Measurements from ENCODE around the gene NAALADL2.
A peak's percentile ranks its signal among the peaks of the same experiment; 100 is the strongest.
"Not testable (repeated sequence)": the region's sequence is repeated elsewhere in the genome, so short reads cannot be mapped to it uniquely, and the experiment has no call there.

Gene NAALADL2

GRCh38 chr3:175046601-175047000 lies 187.5 kb downstream of the NAALADL2 start:
- TF ChIP-seq POLR2A (IDR thresholded peaks at IDR 0.05; ENCODE audit: low read length) (no peak), GATA1 (IDR thresholded peaks at IDR 0.05; ENCODE audit: low read depth, low read length) (no peak)
- DNase-seq = no peak

GRCh38 chr3:175047786-175048185 lies 188.7 kb downstream of the NAALADL2 start:
- DNase-seq = no peak
- TF ChIP-seq POLR2A (IDR thresholded peaks at IDR 0.05; ENCODE audit: low read length) (no peak), GATA1 (IDR thresholded peaks at IDR 0.05; ENCODE audit: low read depth, low read length) (no peak)

- no peak for DNase-seq
- TF ChIP-seq GATA1 (IDR thresholded peaks at IDR 0.05; ENCODE audit: low read depth, low read length) = no peak
- no peak for TF ChIP-seq POLR2A (IDR thresholded peaks at IDR 0.05; ENCODE audit: low read length)
These were observed 198.3 kb downstream of the NAALADL2 start for GRCh38 chr3:175057401-175057800.

GRCh38 chr3:175059788-175060187 lies 200.7 kb downstream of the NAALADL2 start:
- TF ChIP-seq GATA1 (IDR thresholded peaks at IDR 0.05; ENCODE audit: low read depth, low read length) (no peak), POLR2A (IDR thresholded peaks at IDR 0.05; ENCODE audit: low read length) (no peak)

GRCh38 chr3:175065497-175065896 lies 206.4 kb downstream of the NAALADL2 start:
- TF ChIP-seq POLR2A (IDR thresholded peaks at IDR 0.05; ENCODE audit: low read length) (no peak), GATA1 (IDR thresholded peaks at IDR 0.05; ENCODE audit: low read depth, low read length) (no peak)
- DNase-seq = no peak

More at GRCh38 chr3:175059788-175060187, 200.7 kb downstream of the NAALADL2 start:
- no peak for DNase-seq

- no peak for DNase-seq
- TF ChIP-seq POLR2A (IDR thresholded peaks at IDR 0.05; ENCODE audit: low read length) (no peak), GATA1 (IDR thresholded peaks at IDR 0.05; ENCODE audit: low read depth, low read length) (no peak)
These were observed 207.7 kb downstream of the NAALADL2 start for GRCh38 chr3:175066617-175067415.

GRCh38 chr3:175068587-175068986 lies 209.5 kb downstream of the NAALADL2 start:
- DNase-seq = no peak
- TF ChIP-seq POLR2A (IDR thresholded peaks at IDR 0.05; ENCODE audit: low read length) (no peak), GATA1 (IDR thresholded peaks at IDR 0.05; ENCODE audit: low read depth, low read length) (no peak)

GRCh38 chr3:175070946-175071345 lies 211.8 kb downstream of the NAALADL2 start:
- TF ChIP-seq GATA1 (IDR thresholded peaks at IDR 0.05; ENCODE audit: low read depth, low read length) (no peak), POLR2A (IDR thresholded peaks at IDR 0.05; ENCODE audit: low read length) (no peak)
- DNase-seq = peak in 1 of 2 experiments; percentile 2

- TF ChIP-seq GATA1 (IDR thresholded peaks at IDR 0.05; ENCODE audit: low read depth, low read length) (no peak), POLR2A (IDR thresholded peaks at IDR 0.05; ENCODE audit: low read length) (no peak)
These were observed 214.2 kb downstream of the NAALADL2 start for GRCh38 chr3:175073219-175073905.

GRCh38 chr3:175075269-175075668 lies 216.1 kb downstream of the NAALADL2 start:
- no peak for DNase-seq
- no peak for TF ChIP-seq POLR2A (IDR thresholded peaks at IDR 0.05; ENCODE audit: low read length)
- no peak for TF ChIP-seq GATA1 (IDR thresholded peaks at IDR 0.05; ENCODE audit: low read depth, low read length)

More at GRCh38 chr3:175073219-175073905, 214.2 kb downstream of the NAALADL2 start:
- DNase-seq = no peak

GRCh38 chr3:175077216-175077615 lies 218.1 kb downstream of the NAALADL2 start:
- no peak for DNase-seq
- TF ChIP-seq GATA1 (IDR thresholded peaks at IDR 0.05; ENCODE audit: low read depth, low read length) (no peak), POLR2A (IDR thresholded peaks at IDR 0.05; ENCODE audit: low read length) (no peak)

- TF ChIP-seq GATA1 (IDR thresholded peaks at IDR 0.05; ENCODE audit: low read depth, low read length) = no peak
- TF ChIP-seq POLR2A (IDR thresholded peaks at IDR 0.05; ENCODE audit: low read length) = no peak
- no peak for DNase-seq
These were observed 223.5 kb downstream of the NAALADL2 start for GRCh38 chr3:175082631-175083030.

GRCh38 chr3:175087128-175087527 lies 228.0 kb downstream of the NAALADL2 start:
- DNase-seq = not testable (repeated sequence)

GRCh38 chr3:175088766-175089380 lies 229.7 kb downstream of the NAALADL2 start:
- TF ChIP-seq POLR2A (IDR thresholded peaks at IDR 0.05; ENCODE audit: low read length) = no peak
- DNase-seq = no peak

Data from erythroblast (primary cell).